Measurements from ENCODE around the gene GRM1. TPM values are rescaled to one million over a fixed set of nuclear protein-coding genes. Genes with fewer than 3 reads are reported as not detected.

The GRM1 gene
- polyA plus RNA-seq, 2 of the 4 experiments (the other 2 are of a cell fraction), result 0.04 TPM; not detected in 1

- WGBS (ENCODE audit: missing lambda C conversion rate), result 0% methylated on average over 2 of the region's 2 CpGs
- Histone ChIP-seq H3K4me3 (no peak overlapping the region), H3K4me1 (no peaks in the 10 kb centered on the region), H3K4me2 (no peak overlapping the region), H3K27ac (no peak overlapping the region), H3K9me3 (no peaks in the 10 kb centered on the region)
- POLR2A ChIA-PET, result no interaction called here
- no peak for FAIRE-seq
- TF ChIP-seq HOXB13 (CRISPR knock-in tag; IDR thresholded peaks at IDR 0.05; ENCODE audit: low read depth), result no peak
- no peak for TF ChIP-seq RFX5 (IDR thresholded peaks at IDR 0.05)
- TF ChIP-seq FOSL2 (IDR thresholded peaks at IDR 0.05), result no peak
- TF ChIP-seq FOSL2 (CRISPR knock-in tag; IDR thresholded peaks at IDR 0.05), result no peak
- no peak for TF ChIP-seq JUN (IDR thresholded peaks at IDR 0.05)
- ATAC-seq, result no peak
- DNase-seq (ENCODE audit: low read depth in 1 of 2, low spot score in 1 of 2), result no peak
- CTCF ChIA-PET, result no interaction called here
Measured at GRCh38 chr6:146047371-146047770, 18.5 kb downstream of the GRM1 start.

GRCh38 chr6:146050168-146050567 is 21.3 kb downstream of the GRM1 start:
- H3K4me2 ChIP-seq, result no peak overlapping the region
- POLR2A ChIA-PET, result no interaction called here
- ATAC-seq, result no peak
- CTCF ChIA-PET, result interaction anchor here (1.2 to 1.6 kb wide), 2 partner anchors 11 to 650 kb away, joined by 3 to 5 read pairs; no protein-coding TSS in a partner anchor
- H3K27ac ChIP-seq, result no peak overlapping the region
- no peak for FAIRE-seq
- H3K9me3 ChIP-seq, result no peaks in the 10 kb centered on the region
- H3K4me1 ChIP-seq, result no peaks in the 10 kb centered on the region
- H3K4me3 ChIP-seq, result no peak overlapping the region
- WGBS (ENCODE audit: missing lambda C conversion rate), result 0% methylated on average over 1 of the region's 1 CpG
- TF ChIP-seq NR3C1 (IDR thresholded peaks at IDR 0.05) (no peak), HDAC2 (IDR thresholded peaks at IDR 0.05) (no peak), SREBF2 (IDR thresholded peaks at IDR 0.05) (no peak), HES2 (IDR thresholded peaks at IDR 0.05) (no peak), HOXB5 (CRISPR knock-in tag; IDR thresholded peaks at IDR 0.05) (no peak), EHF (CRISPR knock-in tag; IDR thresholded peaks at IDR 0.05) (no peak), GATA3 (IDR thresholded peaks at IDR 0.05; ENCODE audit: borderline replicate concordance) (no peak), MYC (IDR thresholded peaks at IDR 0.05; ENCODE audit: borderline replicate concordance, low read length) (no peak), KDM5A (IDR thresholded peaks at IDR 0.05) (no peak), BCL3 (IDR thresholded peaks at IDR 0.05) (no peak), EP300 (IDR thresholded peaks at IDR 0.05) (no peak), ZNF302 (CRISPR knock-in tag; IDR thresholded peaks at IDR 0.05) (no peak), EHMT2 (IDR thresholded peaks at IDR 0.05; ENCODE audit: low read depth) (no peak), ESRRA (IDR thresholded peaks at IDR 0.05; ENCODE audit: borderline replicate concordance, low read length) (no peak), MAZ (IDR thresholded peaks at IDR 0.05; ENCODE audit: borderline replicate concordance, low read depth, low read length) (no peak), NPAS2 (CRISPR knock-in tag; IDR thresholded peaks at IDR 0.05; ENCODE audit: borderline replicate concordance) (no peak), BHLHE40 (IDR thresholded peaks at IDR 0.05; ENCODE audit: low read depth, low read length) (no peak), HOXB13 (CRISPR knock-in tag; IDR thresholded peaks at IDR 0.05; ENCODE audit: low read depth) (no peak)
- DNase-seq (ENCODE audit: low read depth in 1 of 2, low spot score in 1 of 2), result no peak

- H3K9me3 ChIP-seq, result no peaks in the 10 kb centered on the region
- no peaks in the 10 kb centered on the region for H3K4me1 ChIP-seq
- ChIA-PET CTCF (no interaction called here), POLR2A (no interaction called here)
- ATAC-seq, result no peak
- WGBS (ENCODE audit: missing lambda C conversion rate), result 34% methylated on average over 6 of the region's 6 CpGs
- TF ChIP-seq REST (IDR thresholded peaks at IDR 0.05) (no peak), ZNF302 (CRISPR knock-in tag; IDR thresholded peaks at IDR 0.05) (no peak), SREBF2 (IDR thresholded peaks at IDR 0.05) (no peak), PBX3 (IDR thresholded peaks at IDR 0.05) (no peak), MYC (IDR thresholded peaks at IDR 0.05; ENCODE audit: borderline replicate concordance, low read length) (no peak), HOXB5 (CRISPR knock-in tag; IDR thresholded peaks at IDR 0.05) (no peak), NPAS2 (CRISPR knock-in tag; IDR thresholded peaks at IDR 0.05; ENCODE audit: borderline replicate concordance) (no peak), HMGXB4 (CRISPR knock-in tag; IDR thresholded peaks at IDR 0.05; ENCODE audit: borderline replicate concordance) (no peak), NFE2L2 (conservative IDR thresholded peaks at IDR 0.05; ENCODE audit: low read length) (no peak), FOSB (CRISPR knock-in tag; IDR thresholded peaks at IDR 0.05) (no peak), RCOR1 (IDR thresholded peaks at IDR 0.05; ENCODE audit: low read depth, low read length) (no peak), HES2 (IDR thresholded peaks at IDR 0.05) (no peak), HDAC2 (IDR thresholded peaks at IDR 0.05) (no peak)
- no peak overlapping the region for H3K4me3 ChIP-seq
- H3K27ac ChIP-seq, result no peak overlapping the region
- H3K4me2 ChIP-seq, result no peak overlapping the region
- no peak for DNase-seq (ENCODE audit: low read depth in 1 of 2, low spot score in 1 of 2)
- FAIRE-seq, result no peak
Measured at GRCh38 chr6:146056506-146056905, 27.6 kb downstream of the GRM1 start.

Measured in A549 (cell line).